Pancreas (tissue), 10 donors: Measurements from ENCODE around the gene PRSS57. TPM values are rescaled to one million over a fixed set of nuclear protein-coding genes. Genes with fewer than 3 reads are reported as not detected.
"Not testable (repeated sequence)": the region's sequence is repeated elsewhere in the genome, so short reads cannot be mapped to it uniquely, and the experiment has no call there.

ENCODE experiments used
- ATAC-seq, 4 donors: fragments of 200-7000 bp; cut with Tn5 transposase; one replicate each; pipeline versions ENCODE4 v1.8.0 to v1.9.1; 2020; ENCODE audit warnings: mild to moderate bottlenecking in 4 of 4, moderate library complexity in 4 of 4
- DNase-seq, 6 donors: peaks; one replicate each; pipeline ENCODE4 v3.0.0-alpha.2; 2020
- FAIRE-seq: peaks from 2 replicates; lab custom pipeline; 2012; peaks lifted over from hg19 to GRCh38; lab: Jason Lieb, UNC
- H3K27ac ChIP-seq, 4 donors: fragments of 200-600 bp; sonication (generic); 1 replicate in 3 of 4; 2 replicates in 1 of 4; pipeline versions ENCODE4 v1.5.0 to v1.8.0; 2020
- H3K27me3 ChIP-seq, 4 donors: fragments of 200-600 bp; one replicate each; pipeline ENCODE4 v1.8.0; 2021
- H3K36me3 ChIP-seq, 3 donors: fragments of 200-600 bp; sonication (generic) in 1 of 3; one replicate each; pipeline versions ENCODE4 v1.5.0 to v1.8.0; 2020 to 2021
- H3K4me1 ChIP-seq, 3 donors: fragments of 200-600 bp; one replicate each; pipeline ENCODE4 v1.8.0; 2021
- H3K4me3 ChIP-seq, 4 donors: fragments of 200-600 bp; sonication (generic) in 2 of 4; one replicate each; pipeline versions ENCODE4 v1.5.0 to v1.8.0; 2020 to 2021
- H3K9me3 ChIP-seq, 4 donors: fragments of 200-600 bp; one replicate each; pipeline ENCODE4 v1.8.0; 2021
- WGBS, 2 donors: extraction: QIAGEN DNeasy Blood & Tissue Kit; methylation state at CpG; one replicate each; pipeline ENCODE4 v1.1.7; 2013; 5-methylcytosine and 5-hydroxymethylcytosine counted together
- intact Hi-C, 3 donors: fragments of 100-400 bp; cut with DNase I; formaldehyde crosslinking; loops; one replicate each; pipeline versions ENCODE4 v1.11.1 to v1.14.2; 2022
- polyA plus RNA-seq, 2 donors: library from polyadenylated mRNA; stranded (reverse); fragments of 200-250 nt; gene quantifications; one replicate each; pipeline ENCODE4 v1.2.3, GENCODE V29; 2013
- total RNA-seq, 6 donors: library from RNA; stranded (reverse); fragmentation: NEBNext Ultra II Directional in 4 of 6; extraction: Animal tissue kit (Norgen Biotek cat#: 25700) in 4 of 6; gene quantifications; one replicate each; pipeline versions ENCODE4 v1.2.1 to v1.2.4, GENCODE V29; 2021 to 2023
- TF ChIP-seq, protein P1 (sequence below), 4 donors: fragments of 200-600 bp; sonication (generic) in 3 of 4; IDR thresholded peaks; one replicate each; pipeline versions ENCODE4 v1.5.0 to v1.8.0; 2021; ENCODE audit warnings: antibody characterized with exemption in 4 of 4
- donor health status: healthy with polysubstance abuse.
- donor health status: DM: no; HTN: no; CAD: no; lungs with moderate emphysema.
- donor health status: DM: no; HTN: no; CAD: no.
- donor health status: control.
- donor health status: control.
- donor health status: Bipolar disorder and iron deficiency.
- donor health status: DM: yes; HTN: yes; CAD: no.
- donor health status: DM: no; HTN: no; CAD: no.
- donor health status: DM: no; HTN: no; CAD: no.
- donor health status: DM: yes; HTN: yes; CAD: no.

The PRSS57 gene
- total and polyA plus RNA-seq, 8 donors, result not detected

DNA sequence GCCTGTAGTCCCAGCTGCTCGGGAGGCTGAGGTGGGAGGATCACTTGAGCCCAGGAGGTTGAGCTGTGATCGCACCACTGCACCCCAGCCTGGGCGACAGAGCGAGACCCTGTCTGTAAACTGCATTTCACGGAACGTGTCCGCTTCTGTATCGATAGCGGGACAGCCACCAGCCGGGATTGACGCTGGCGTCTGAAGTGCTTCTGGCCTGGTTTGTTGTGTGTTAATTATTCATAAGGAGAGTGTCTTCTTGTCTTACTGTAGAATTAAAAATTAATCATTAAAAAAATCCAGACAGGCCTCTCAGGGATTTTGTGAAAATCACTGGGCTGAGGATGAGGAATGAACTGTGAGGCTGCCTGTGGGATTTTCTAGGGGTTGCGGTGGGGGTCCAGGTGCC is 39.5 kb upstream of the PRSS57 start:
- Histone ChIP-seq H3K4me1 (no peaks in the 10 kb centered on the region), H3K4me3 (no peak overlapping the region), H3K27ac (no peak overlapping the region), H3K27me3 (no peaks in the 10 kb centered on the region), H3K36me3 (no peaks in the 10 kb centered on the region), H3K9me3 (no peaks in the 10 kb centered on the region)
- DNase-seq (no peak), FAIRE-seq (no peak), ATAC-seq (no peak)
- 57 to 61% methylated on average over 13 of the region's 13 CpGs for WGBS, 2 donors
- TF ChIP-seq, protein P1, sequence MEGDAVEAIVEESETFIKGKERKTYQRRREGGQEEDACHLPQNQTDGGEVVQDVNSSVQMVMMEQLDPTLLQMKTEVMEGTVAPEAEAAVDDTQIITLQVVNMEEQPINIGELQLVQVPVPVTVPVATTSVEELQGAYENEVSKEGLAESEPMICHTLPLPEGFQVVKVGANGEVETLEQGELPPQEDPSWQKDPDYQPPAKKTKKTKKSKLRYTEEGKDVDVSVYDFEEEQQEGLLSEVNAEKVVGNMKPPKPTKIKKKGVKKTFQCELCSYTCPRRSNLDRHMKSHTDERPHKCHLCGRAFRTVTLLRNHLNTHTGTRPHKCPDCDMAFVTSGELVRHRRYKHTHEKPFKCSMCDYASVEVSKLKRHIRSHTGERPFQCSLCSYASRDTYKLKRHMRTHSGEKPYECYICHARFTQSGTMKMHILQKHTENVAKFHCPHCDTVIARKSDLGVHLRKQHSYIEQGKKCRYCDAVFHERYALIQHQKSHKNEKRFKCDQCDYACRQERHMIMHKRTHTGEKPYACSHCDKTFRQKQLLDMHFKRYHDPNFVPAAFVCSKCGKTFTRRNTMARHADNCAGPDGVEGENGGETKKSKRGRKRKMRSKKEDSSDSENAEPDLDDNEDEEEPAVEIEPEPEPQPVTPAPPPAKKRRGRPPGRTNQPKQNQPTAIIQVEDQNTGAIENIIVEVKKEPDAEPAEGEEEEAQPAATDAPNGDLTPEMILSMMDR (IDR thresholded peaks at IDR 0.05), result no peak
- intact Hi-C loops, result loop anchor here in 2 of 3 donors (5.0 to 10.0 kb wide), 2 partner anchors 67 to 70 kb away; partner anchors contain the start of gene RNF126 (in 1 of the 2)

DNA sequence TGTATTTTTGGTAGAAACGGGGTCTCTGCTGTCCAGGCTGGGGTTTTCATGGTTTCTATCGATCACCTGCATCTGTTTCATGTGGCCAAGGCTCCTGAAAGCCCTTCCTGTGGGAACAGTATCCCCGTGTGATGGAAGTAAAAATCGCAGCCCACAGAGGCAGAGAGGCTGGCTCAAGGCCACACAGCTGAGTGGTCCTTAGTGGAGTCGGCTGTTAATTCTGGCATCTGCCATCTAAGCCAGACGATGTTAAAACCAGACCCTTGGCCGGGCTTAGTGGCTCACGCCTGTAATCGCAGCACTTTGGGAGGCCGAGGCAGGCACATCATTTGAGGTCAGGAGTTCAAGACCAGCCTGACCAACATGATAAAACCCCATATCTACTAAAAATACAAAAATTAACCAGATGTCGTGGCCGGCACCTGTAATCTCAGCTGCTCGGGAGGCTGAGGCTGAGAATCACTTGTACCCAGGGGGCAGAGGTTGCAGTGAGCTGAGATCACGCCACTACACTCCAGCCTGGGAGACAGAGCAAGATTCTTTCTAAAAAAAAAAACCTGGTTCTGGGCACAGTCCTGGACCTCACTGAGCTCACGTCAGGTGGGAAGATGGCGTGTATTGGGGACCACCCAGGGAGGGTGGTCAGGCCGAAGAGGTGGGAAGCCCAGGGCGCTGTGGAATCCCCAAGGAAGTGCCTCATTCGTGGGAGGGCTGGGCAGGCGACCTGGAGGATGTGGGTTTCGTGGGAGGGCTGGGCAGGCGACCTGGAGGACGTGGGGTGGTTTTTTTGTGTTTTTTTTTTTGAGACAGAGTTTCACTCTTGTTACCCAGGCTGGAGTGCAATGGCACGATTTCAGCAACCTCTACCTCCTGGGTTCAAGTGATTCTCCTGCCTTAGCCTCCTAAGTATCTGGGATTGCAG is 37.2 kb upstream of the PRSS57 start:
- H3K27ac ChIP-seq, result no peak overlapping the region
- no peaks in the 10 kb centered on the region for H3K4me1 ChIP-seq
- H3K4me3 ChIP-seq, result no peak overlapping the region
- no peaks in the 10 kb centered on the region for H3K9me3 ChIP-seq
- FAIRE-seq, result no peak
- no peak for ATAC-seq
- H3K36me3 ChIP-seq, result no peaks in the 10 kb centered on the region
- H3K27me3 ChIP-seq, result no peaks in the 10 kb centered on the region
- WGBS, 2 donors, result 65 to 81% methylated on average over 24 of the region's 24 CpGs
- TF ChIP-seq, protein P1 (IDR thresholded peaks at IDR 0.05), result no peak
- no peak for DNase-seq
- intact Hi-C loops, result loop anchor here in 2 of 3 donors (5.0 to 10.0 kb wide), 2 partner anchors 65 to 68 kb away; partner anchors contain the start of gene RNF126 (in 1 of the 2)

DNA sequence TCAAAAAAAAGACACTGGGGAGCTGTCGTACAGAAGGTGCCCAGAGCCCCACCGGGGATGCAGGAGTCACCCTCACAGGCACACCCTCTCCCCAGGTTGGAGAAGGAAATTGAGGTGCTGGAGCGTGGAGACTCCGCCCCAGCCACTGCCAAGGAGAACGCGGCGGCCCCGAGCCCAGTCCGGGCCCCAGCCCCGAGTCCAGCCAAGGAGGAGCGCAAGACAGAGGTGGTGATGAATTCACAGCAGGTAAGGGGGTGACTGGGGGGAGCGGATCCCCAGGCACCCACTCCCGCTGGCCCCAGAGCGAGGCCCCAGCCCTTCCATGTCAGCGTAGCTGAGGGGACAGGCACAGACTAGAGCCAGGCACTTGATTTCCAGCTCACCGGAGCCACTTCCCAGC is 35.7 kb upstream of the PRSS57 start:
- Histone ChIP-seq H3K9me3 (no peaks in the 10 kb centered on the region), H3K4me3 (no peak overlapping the region), H3K36me3 (no peaks in the 10 kb centered on the region), H3K27me3 (no peaks in the 10 kb centered on the region), H3K27ac (no peak overlapping the region), H3K4me1 (no peaks in the 10 kb centered on the region)
- no peak for ATAC-seq
- no peak for DNase-seq
- TF ChIP-seq, protein P1 (IDR thresholded peaks at IDR 0.05), result no peak
- intact Hi-C loops, result loop anchor here in 2 of 3 donors (5.0 to 10.0 kb wide), 2 partner anchors 64 to 66 kb away; partner anchors contain the start of gene RNF126 (in 1 of the 2)
- no peak for FAIRE-seq
- WGBS, 2 donors, result 80 to 94% methylated on average over 16 of the region's 16 CpGs

DNA sequence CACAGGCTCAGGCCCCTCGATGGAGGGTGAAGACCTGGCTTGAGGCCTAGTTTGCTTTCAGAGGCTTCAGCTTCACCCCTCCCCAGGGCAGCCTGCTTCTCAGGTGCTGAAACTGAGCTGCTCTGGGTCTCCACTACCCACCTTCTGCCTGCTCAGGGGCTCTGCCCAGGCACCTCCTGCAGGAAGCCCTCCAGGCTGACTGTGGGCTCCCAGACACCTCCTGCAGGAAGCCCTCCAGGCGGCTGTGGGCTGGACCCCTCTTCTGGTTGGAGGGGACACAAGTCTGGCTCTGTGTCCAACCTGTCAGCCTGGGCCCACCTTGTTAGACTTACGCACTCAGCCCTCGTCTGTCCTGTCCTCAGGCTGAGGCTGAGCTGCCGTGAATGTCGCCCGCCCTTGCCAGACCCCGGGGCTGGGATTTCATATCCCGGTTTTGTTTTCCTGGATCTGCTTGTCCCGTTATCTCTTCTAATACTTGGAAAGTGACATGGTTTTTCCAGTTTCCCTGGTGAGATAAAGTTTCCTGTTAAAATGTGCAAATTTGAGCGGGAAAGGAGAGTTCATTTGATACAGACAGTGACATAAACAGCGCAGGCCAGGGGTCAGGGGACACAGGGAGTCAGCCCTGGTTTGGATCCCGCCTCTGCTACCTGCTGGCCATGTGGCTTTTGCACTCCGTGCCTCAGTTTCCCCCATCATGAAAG is 34.9 kb upstream of the PRSS57 start:
- TF ChIP-seq, protein P1 (IDR thresholded peaks at IDR 0.05), result no peak
- H3K27ac ChIP-seq, result no peak overlapping the region
- DNase-seq, result no peak
- H3K4me1 ChIP-seq, result no peaks in the 10 kb centered on the region
- no peaks in the 10 kb centered on the region for H3K27me3 ChIP-seq
- no peaks in the 10 kb centered on the region for H3K9me3 ChIP-seq
- no peak overlapping the region for H3K4me3 ChIP-seq
- no peak for ATAC-seq
- 45 to 62% methylated on average over 14 of the region's 14 CpGs for WGBS, 2 donors
- H3K36me3 ChIP-seq, result no peaks in the 10 kb centered on the region
- intact Hi-C loops, result loop anchor here in 2 of 3 donors (5.0 to 10.0 kb wide), 2 partner anchors 63 to 65 kb away; partner anchors contain the start of gene RNF126 (in 1 of the 2)
- FAIRE-seq, result no peak

DNA sequence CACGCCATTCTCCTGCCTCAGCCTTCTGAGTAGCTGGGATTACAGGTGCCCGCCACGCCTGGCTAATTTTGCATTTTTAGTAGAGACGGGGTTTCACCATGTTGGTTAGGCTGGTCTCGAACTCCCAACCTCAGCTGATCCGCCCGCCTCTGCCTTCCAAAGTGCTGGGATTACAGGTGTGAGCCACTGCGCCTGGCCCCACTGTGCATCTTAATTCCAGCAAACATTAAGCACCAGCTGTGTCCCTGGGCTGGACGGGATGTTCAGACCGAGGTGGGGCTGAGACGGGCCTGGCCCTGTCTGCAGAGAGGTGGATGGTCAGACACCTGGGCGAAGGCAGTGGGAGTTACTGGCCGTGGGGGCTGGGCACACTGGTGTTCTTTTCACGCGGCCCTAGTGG is 34.3 kb upstream of the PRSS57 start:
- intact Hi-C loops, H3K36me3 ChIP-seq, H3K4me1 ChIP-seq, H3K4me3 ChIP-seq, DNase-seq, ATAC-seq, H3K27ac ChIP-seq, FAIRE-seq, H3K27me3 ChIP-seq, H3K9me3 ChIP-seq: not testable (repeated sequence)
- WGBS, 2 donors, result 81 to 93% methylated on average over 13 to 15 of the region's 15 CpGs
